IMR-90 (cell line): ENCODE measurements around the gene KLF13. TPM values are rescaled to one million over a fixed set of nuclear protein-coding genes. Genes with fewer than 3 reads are reported as not detected.

Source experiments
- ATAC-seq: fragments of 200-7000 bp; cut with Tn5 transposase; 2 replicates; pipeline ENCODE4 v1.9.1; 2020; ENCODE audit warnings: low read depth, mild to moderate bottlenecking, moderate library complexity
- BruUV-seq: library from RNA; stranded (reverse); fragments of 400-500 nt; replicated peaks from 2 replicates; lab custom pipeline; 2021; lab: Mats Ljungman, UMichigan
- CTCF ChIA-PET: fragments of 300-600 bp; formaldehyde crosslinking; extraction: SDS; loops from one replicate; lab custom pipeline; 2021; ENCODE audit warnings: antibody characterized with exemption; lab: Yijun Ruan, JAX
- POLR2A ChIA-PET: fragments of 300-600 bp; sonication (Branson Sonifier 250); formaldehyde crosslinking; loops from one replicate; lab custom pipeline; 2022; ENCODE audit warnings: antibody characterized with exemption; ENCODE audit not compliant: unreplicated experiment; lab: Charles Lee
- DNase-seq: peaks from one replicate; pipeline ENCODE4 v3.0.0; 2013
- H2AFZ ChIP-seq: replicated peaks from 2 replicates; pipeline ENCODE3; 2013; ENCODE audit warnings: low read length, mild to moderate bottlenecking; ENCODE audit not compliant: poor library complexity
- H2AK5ac ChIP-seq: 2 replicates; pipeline ENCODE4 v1.6.1; 2013; ENCODE audit warnings: low read depth, low read length, inconsistent platforms
- H2AK9ac ChIP-seq: replicated peaks from 2 replicates; pipeline ENCODE3; 2013; ENCODE audit warnings: mild to moderate bottlenecking, low read depth, low read length, moderate library complexity; ENCODE audit not compliant: poor library complexity
- H2BK120ac ChIP-seq: 2 replicates; pipeline ENCODE4 v1.6.1; 2013; ENCODE audit warnings: low read depth, low read length, inconsistent platforms
- H2BK15ac ChIP-seq: 3 replicates; pipeline ENCODE4 v1.6.1; 2013; ENCODE audit warnings: low read depth, low read length, inconsistent platforms
- H2BK20ac ChIP-seq: 2 replicates; pipeline ENCODE4 v1.6.1; 2013; ENCODE audit warnings: low read depth, mild to moderate bottlenecking, inconsistent platforms, low read length, moderate library complexity
- H2BK5ac ChIP-seq: 2 replicates; pipeline ENCODE4 v1.6.1; 2013; ENCODE audit warnings: mild to moderate bottlenecking, low read depth, low read length, inconsistent platforms; ENCODE audit not compliant: poor library complexity, severe bottlenecking
- H3K14ac ChIP-seq: replicated peaks from 2 replicates; pipeline ENCODE4 v1.6.1; 2013; ENCODE audit warnings: low read depth, low read length, inconsistent platforms
- H3K18ac ChIP-seq: 2 replicates; pipeline ENCODE4 v1.6.1; 2013; ENCODE audit warnings: low read depth, low read length, control low read depth
- H3K23ac ChIP-seq: 2 replicates; pipeline ENCODE4 v1.6.1; 2013; ENCODE audit warnings: low read depth, low read length, inconsistent platforms
- H3K27ac ChIP-seq: 2 replicates; pipeline ENCODE4 v1.5.1; 2013; ENCODE audit warnings: mild to moderate bottlenecking, control low read depth, low read length; ENCODE audit not compliant: insufficient read depth
- H3K27me3 ChIP-seq: 2 replicates; pipeline ENCODE4 v1.6.1; 2013; ENCODE audit warnings: low read length; ENCODE audit not compliant: control insufficient read depth, insufficient read depth
- H3K36me3 ChIP-seq: 2 replicates; pipeline ENCODE4 v1.6.1; 2013; ENCODE audit warnings: low read length, mixed read lengths; ENCODE audit not compliant: control insufficient read depth, insufficient read depth
- H3K4ac ChIP-seq: 2 replicates; pipeline ENCODE4 v1.6.1; 2013; ENCODE audit warnings: low read depth, low read length, inconsistent platforms
- H3K4me1 ChIP-seq: 2 replicates; pipeline ENCODE4 v1.6.1; 2013; ENCODE audit warnings: low read length, mixed read lengths; ENCODE audit not compliant: control insufficient read depth, insufficient read depth
- H3K4me2 ChIP-seq: 2 replicates; pipeline ENCODE4 v1.6.1; 2013; ENCODE audit warnings: low read depth, mild to moderate bottlenecking, control low read depth, low read length, moderate library complexity
- H3K4me3 ChIP-seq: 2 replicates; pipeline ENCODE4 v1.5.1; 2013; ENCODE audit warnings: low read depth, mild to moderate bottlenecking, control low read depth, low read length, moderate library complexity; ENCODE audit not compliant: insufficient read depth
- H3K56ac ChIP-seq: 2 replicates; pipeline ENCODE4 v1.6.1; 2013; ENCODE audit warnings: low read length, inconsistent platforms; ENCODE audit not compliant: insufficient read depth; ENCODE audit errors: extremely low read depth
- H3K79me1 ChIP-seq, 2 experiments: 2 replicates each; pipeline ENCODE4 v1.6.1; 2013; ENCODE audit warnings: low read length in 2 of 2, inconsistent platforms in 1 of 2, low read depth in 1 of 2
- H3K9ac ChIP-seq: 2 replicates; pipeline ENCODE4 v1.6.1; 2013; ENCODE audit warnings: low read depth, low read length, control low read depth
- H3K9me1 ChIP-seq: 2 replicates; pipeline ENCODE4 v1.6.1; 2013; ENCODE audit warnings: low read length, inconsistent platforms; ENCODE audit not compliant: insufficient read depth
- H3K9me3 ChIP-seq: 2 replicates; pipeline ENCODE4 v1.6.1; 2013; ENCODE audit warnings: low read length; ENCODE audit not compliant: control insufficient read depth, insufficient read depth
- H4K20me1 ChIP-seq: 2 replicates; pipeline ENCODE4 v1.6.1; 2013; ENCODE audit warnings: low read length, inconsistent platforms; ENCODE audit not compliant: insufficient read depth
- H4K5ac ChIP-seq: 2 replicates; pipeline ENCODE4 v1.6.1; 2013; ENCODE audit warnings: mild to moderate bottlenecking, low read depth, low read length, control low read depth
- H4K8ac ChIP-seq, 2 experiments: 2 replicates each; pipeline ENCODE4 v1.6.1; 2013; ENCODE audit warnings: low read depth in 2 of 2, low read length in 2 of 2, control low read depth in 1 of 2, inconsistent platforms in 1 of 2
- H4K91ac ChIP-seq: 2 replicates; pipeline ENCODE4 v1.6.1; 2013; ENCODE audit warnings: low read depth, low read length, inconsistent platforms; ENCODE audit not compliant: insufficient read depth
- CEBPB ChIP-seq: IDR thresholded peaks from 2 replicates; pipeline ENCODE4 v1.6.1; 2012; ENCODE audit warnings: low read depth, low read length, improper control_type of control experiment
- ELK1 ChIP-seq: fragments of 150-350 bp; IDR thresholded peaks from 2 replicates; pipeline ENCODE4 v1.6.1; 2016; ENCODE audit warnings: low read depth, mild to moderate bottlenecking, low read length, moderate library complexity, borderline replicate concordance
- FOS ChIP-seq: fragments of 150-350 bp; IDR thresholded peaks from 2 replicates; pipeline ENCODE4 v1.6.1; 2016; ENCODE audit warnings: low read depth, low read length
- MAZ ChIP-seq: IDR thresholded peaks from 2 replicates; pipeline ENCODE4 v1.6.1; 2012; ENCODE audit warnings: low read depth, mild to moderate bottlenecking, low read length, improper control_type of control experiment, moderate library complexity, borderline replicate concordance
- MXI1 ChIP-seq: IDR thresholded peaks from 2 replicates; pipeline ENCODE4 v1.6.1; 2012; ENCODE audit warnings: low read depth, mild to moderate bottlenecking, low read length, moderate library complexity, borderline replicate concordance
- NFE2L2 ChIP-seq: fragments of 150-350 bp; IDR thresholded peaks from 2 replicates; pipeline ENCODE4 v1.6.1; 2016; ENCODE audit warnings: low read depth, mild to moderate bottlenecking, low read length
- POLR2A ChIP-seq: IDR thresholded peaks from 2 replicates; pipeline ENCODE4 v1.6.1; 2012; ENCODE audit warnings: mild to moderate bottlenecking, low read depth, low read length
- RCOR1 ChIP-seq: IDR thresholded peaks from 2 replicates; pipeline ENCODE4 v1.6.1; 2012; ENCODE audit warnings: mild to moderate bottlenecking, low read length, improper control_type of control experiment; ENCODE audit not compliant: insufficient replicate concordance
- SMC3 ChIP-seq: fragments of 150-350 bp; IDR thresholded peaks from 2 replicates; pipeline ENCODE4 v1.6.1; 2016; ENCODE audit warnings: low read depth, mild to moderate bottlenecking, antibody characterized with exemption, low read length, moderate library complexity
- USF2 ChIP-seq: fragments of 150-350 bp; IDR thresholded peaks from 2 replicates; pipeline ENCODE4 v1.6.1; 2017; ENCODE audit warnings: mild to moderate bottlenecking, antibody characterized with exemption, low read length, low read depth
- WGBS, 2 experiments: methylation state at CpG; one replicate each; pipeline versions ENCODE4 v1.1.5 to v1.1.7; 2013; ENCODE audit warnings: missing lambda C conversion rate in 2 of 2; ENCODE audit not compliant: insufficient read length in 1 of 2; ENCODE audit errors: extremely low coverage in 2 of 2; 5-methylcytosine and 5-hydroxymethylcytosine counted together
- dilution Hi-C: fragments of 300-500 bp; cut with HindIII; formaldehyde crosslinking; loops from one replicate; pipeline ENCODE4 v1.14.3; 2018; ENCODE audit warnings: low sequenced_read_pairs; ENCODE audit not compliant: unreplicated experiment
- in situ Hi-C: fragments of 300-500 bp; cut with MboI; formaldehyde crosslinking; loops from 3 replicates; pipeline ENCODE4 v1.14.3; 2019; ENCODE audit warnings: low sequenced_read_pairs, inconsistent platforms, mixed read lengths
- intact Hi-C: fragments of 100-400 bp; cut with micrococcal nuclease; formaldehyde crosslinking; loops from 2 replicates; pipeline ENCODE4 v1.10.0; 2022
- polyA plus RNA-seq, 3 experiments: library from polyadenylated mRNA; depleted of rRNA; stranded (reverse); fragments of >200 nt; gene quantifications; 2 replicates each; pipeline ENCODE4 v1.2.3, GENCODE V29; 2012; ENCODE audit warnings: low replicate concordance in 1 of 3
- total RNA-seq: library from RNA; depleted of rRNA; stranded (reverse); fragments of >200 nt; gene quantifications from 2 replicates; pipeline ENCODE4 v1.2.3, GENCODE V29; 2012

Gene KLF13
- total and polyA plus RNA-seq, 2 of the 4 experiments (the other 2 are of a cell fraction): 9.5 to 10.6 TPM

- peaks cover 88% of the 10 kb centered on the region for H4K20me1 ChIP-seq
- intact Hi-C loops: no loop called here
Observed at GRCh38 chr15:31333119-31333518, 6.5 kb downstream of the KLF13 start.

More at GRCh38 chr15:31333119-31333518, 6.5 kb downstream of the KLF13 start:
- H3K9me3 ChIP-seq: no peaks in the 10 kb centered on the region
- H3K27me3 ChIP-seq: no peaks in the 10 kb centered on the region
- H4K91ac ChIP-seq: no peak overlapping the region
- WGBS, 2 experiments: no CpG with 5 or more reads among the region's 4 CpGs
- H3K9me1 ChIP-seq: peaks cover 31% of the 10 kb centered on the region
- H3K18ac ChIP-seq: no peak overlapping the region
- peaks cover 38 to 93% of the 10 kb centered on the region in 2 experiments for H3K79me1 ChIP-seq
- in situ Hi-C loops: no loop called here
- H2BK20ac ChIP-seq: no peak overlapping the region
- no peak overlapping the region for H3K9ac ChIP-seq
- ChIA-PET CTCF (no interaction called here), POLR2A (no interaction called here)
- H4K5ac ChIP-seq: no peak overlapping the region
- no peak overlapping the region for H4K8ac ChIP-seq
- H2BK5ac ChIP-seq: no peak overlapping the region
- no peak overlapping the region for H2AFZ ChIP-seq
- H2BK15ac ChIP-seq: no peak overlapping the region
- H3K4me1 ChIP-seq: peaks cover 3% of the 10 kb centered on the region
- no peak overlapping the region for H2AK9ac ChIP-seq
- H2BK120ac ChIP-seq: no peak overlapping the region
- no peak overlapping the region for H3K4me3 ChIP-seq
- DNase-seq (no peak), ATAC-seq (no peak)
- H2AK5ac ChIP-seq: no peak overlapping the region
- no peak overlapping the region for H3K56ac ChIP-seq
- TF ChIP-seq SMC3 (no peak), NFE2L2 (no peak), ELK1 (no peak), MXI1 (no peak), USF2 (no peak), MAZ (no peak), POLR2A (no peak), FOS (no peak), RCOR1 (no peak), CEBPB (no peak)
- H3K36me3 ChIP-seq: no peaks in the 10 kb centered on the region
- H3K27ac ChIP-seq: no peak overlapping the region
- H3K4ac ChIP-seq: no peak overlapping the region
- H3K23ac ChIP-seq: no peak overlapping the region
- BruUV-seq: no TSS peak
- no peak overlapping the region for H3K4me2 ChIP-seq
- dilution Hi-C loops: no loop called here
- no peak overlapping the region for H3K14ac ChIP-seq
